Measurements from ENCODE around the gene VPS4A.

Gene VPS4A

DNA sequence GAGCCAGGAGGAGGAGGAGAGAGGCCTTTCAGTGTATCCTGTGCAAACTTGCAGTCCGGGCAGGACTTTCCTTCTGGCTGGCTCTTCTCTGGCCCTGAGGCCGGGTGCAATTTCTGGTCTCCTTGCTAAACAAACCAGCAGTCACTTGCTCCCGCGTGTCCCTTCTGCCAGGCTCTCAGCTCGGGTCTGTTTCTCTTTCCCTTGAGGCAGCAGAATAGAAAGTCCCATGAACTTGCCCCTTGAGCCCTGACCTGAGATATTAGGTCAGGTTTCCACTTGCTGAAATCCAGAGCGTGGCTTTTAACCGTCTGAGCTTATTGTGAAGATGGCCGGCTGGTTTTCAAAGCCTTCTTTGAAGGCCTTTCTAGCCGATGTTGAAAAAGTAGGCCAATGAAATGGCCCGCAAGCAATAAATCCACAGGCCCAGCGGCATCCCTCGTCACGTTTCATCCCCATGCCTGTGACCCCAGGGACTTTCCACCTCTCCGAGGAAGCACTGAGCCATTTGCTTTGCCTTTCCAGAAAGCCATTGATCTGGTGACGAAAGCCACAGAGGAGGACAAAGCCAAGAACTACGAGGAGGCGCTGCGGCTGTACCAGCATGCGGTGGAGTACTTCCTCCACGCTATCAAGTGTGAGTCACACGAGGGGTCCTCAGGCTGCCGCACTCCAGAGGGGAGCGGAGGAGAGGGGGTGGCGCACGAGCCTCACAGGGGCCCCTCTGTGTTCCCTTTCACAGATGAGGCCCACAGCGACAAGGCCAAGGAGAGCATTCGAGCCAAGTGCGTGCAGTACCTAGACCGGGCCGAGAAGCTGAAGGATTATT, 4.5 kb downstream of the VPS4A start:
- no peak for TF ChIP-seq TAF1 (IDR thresholded peaks at IDR 0.05; ENCODE audit: low read depth)
- no peak for TF ChIP-seq RAD21 (IDR thresholded peaks at IDR 0.05; ENCODE audit: low read depth)
- TF ChIP-seq, protein P1, sequence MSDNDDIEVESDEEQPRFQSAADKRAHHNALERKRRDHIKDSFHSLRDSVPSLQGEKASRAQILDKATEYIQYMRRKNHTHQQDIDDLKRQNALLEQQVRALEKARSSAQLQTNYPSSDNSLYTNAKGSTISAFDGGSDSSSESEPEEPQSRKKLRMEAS (IDR thresholded peaks at IDR 0.05) = no peak
- TF ChIP-seq YY1 (IDR thresholded peaks at IDR 0.05; ENCODE audit: low read depth) = no peak
- TF ChIP-seq CREB1 (IDR thresholded peaks at IDR 0.05; ENCODE audit: low read depth) = no peak

GRCh38 chr16:69316595-69317034, 5.5 kb downstream of the VPS4A start:
- TF ChIP-seq NFIC (IDR thresholded peaks at IDR 0.05) (no peak), CREB1 (IDR thresholded peaks at IDR 0.05; ENCODE audit: low read depth) (no peak), ZBTB7A (IDR thresholded peaks at IDR 0.05; ENCODE audit: low read depth) (no peak), TAF1 (IDR thresholded peaks at IDR 0.05; ENCODE audit: low read depth) (no peak), RAD21 (IDR thresholded peaks at IDR 0.05; ENCODE audit: low read depth) (no peak), EGR1 (IDR thresholded peaks at IDR 0.05) (no peak)
- TF ChIP-seq, protein P2, sequence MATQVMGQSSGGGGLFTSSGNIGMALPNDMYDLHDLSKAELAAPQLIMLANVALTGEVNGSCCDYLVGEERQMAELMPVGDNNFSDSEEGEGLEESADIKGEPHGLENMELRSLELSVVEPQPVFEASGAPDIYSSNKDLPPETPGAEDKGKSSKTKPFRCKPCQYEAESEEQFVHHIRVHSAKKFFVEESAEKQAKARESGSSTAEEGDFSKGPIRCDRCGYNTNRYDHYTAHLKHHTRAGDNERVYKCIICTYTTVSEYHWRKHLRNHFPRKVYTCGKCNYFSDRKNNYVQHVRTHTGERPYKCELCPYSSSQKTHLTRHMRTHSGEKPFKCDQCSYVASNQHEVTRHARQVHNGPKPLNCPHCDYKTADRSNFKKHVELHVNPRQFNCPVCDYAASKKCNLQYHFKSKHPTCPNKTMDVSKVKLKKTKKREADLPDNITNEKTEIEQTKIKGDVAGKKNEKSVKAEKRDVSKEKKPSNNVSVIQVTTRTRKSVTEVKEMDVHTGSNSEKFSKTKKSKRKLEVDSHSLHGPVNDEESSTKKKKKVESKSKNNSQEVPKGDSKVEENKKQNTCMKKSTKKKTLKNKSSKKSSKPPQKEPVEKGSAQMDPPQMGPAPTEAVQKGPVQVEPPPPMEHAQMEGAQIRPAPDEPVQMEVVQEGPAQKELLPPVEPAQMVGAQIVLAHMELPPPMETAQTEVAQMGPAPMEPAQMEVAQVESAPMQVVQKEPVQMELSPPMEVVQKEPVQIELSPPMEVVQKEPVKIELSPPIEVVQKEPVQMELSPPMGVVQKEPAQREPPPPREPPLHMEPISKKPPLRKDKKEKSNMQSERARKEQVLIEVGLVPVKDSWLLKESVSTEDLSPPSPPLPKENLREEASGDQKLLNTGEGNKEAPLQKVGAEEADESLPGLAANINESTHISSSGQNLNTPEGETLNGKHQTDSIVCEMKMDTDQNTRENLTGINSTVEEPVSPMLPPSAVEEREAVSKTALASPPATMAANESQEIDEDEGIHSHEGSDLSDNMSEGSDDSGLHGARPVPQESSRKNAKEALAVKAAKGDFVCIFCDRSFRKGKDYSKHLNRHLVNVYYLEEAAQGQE (IDR thresholded peaks at IDR 0.05; ENCODE audit: low read depth) = no peak

DNA sequence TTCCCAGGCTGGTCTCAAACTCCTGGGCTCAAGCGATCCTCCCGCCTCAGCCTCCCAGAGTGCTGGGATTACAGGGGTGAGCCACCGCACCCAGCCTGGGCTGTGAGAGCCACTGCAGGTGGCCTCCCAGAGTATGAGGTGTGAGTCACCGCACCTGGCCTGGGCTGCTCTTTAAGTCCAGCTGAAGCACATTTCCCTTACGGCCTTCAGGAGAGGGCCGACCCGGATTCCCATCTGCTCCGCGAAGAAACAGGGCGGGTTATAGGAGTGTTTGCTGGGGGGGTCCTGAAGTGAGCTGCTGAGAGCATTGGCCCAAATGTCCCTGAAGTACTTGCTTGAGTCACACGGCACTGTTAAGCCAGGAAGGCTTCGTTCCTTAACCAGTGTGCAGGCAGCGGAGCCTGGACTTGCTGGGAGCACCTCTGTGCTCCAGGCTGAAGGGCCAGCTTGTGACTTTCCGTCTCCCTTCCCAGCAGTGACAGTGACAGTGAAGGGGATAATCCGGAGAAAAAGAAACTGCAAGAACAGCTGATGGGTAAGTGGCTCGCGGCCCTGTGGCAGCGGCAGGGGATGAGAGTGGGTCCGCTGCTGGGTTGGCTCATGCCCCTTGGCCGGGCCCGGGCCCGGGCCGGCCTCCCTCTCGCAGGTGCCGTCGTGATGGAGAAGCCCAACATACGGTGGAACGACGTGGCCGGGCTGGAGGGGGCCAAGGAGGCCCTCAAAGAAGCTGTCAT, 7.2 kb downstream of the VPS4A start:
- TF ChIP-seq CREB1 (IDR thresholded peaks at IDR 0.05; ENCODE audit: low read depth) (no peak), NFIC (IDR thresholded peaks at IDR 0.05) (no peak), YY1 (IDR thresholded peaks at IDR 0.05; ENCODE audit: low read depth) (no peak), TCF12 (IDR thresholded peaks at IDR 0.05; ENCODE audit: low read depth) (no peak), TAF1 (IDR thresholded peaks at IDR 0.05; ENCODE audit: low read depth) (no peak), CEBPB (IDR thresholded peaks at IDR 0.05) (no peak), EP300 (IDR thresholded peaks at IDR 0.05; ENCODE audit: borderline replicate concordance) (no peak), TEAD4 (IDR thresholded peaks at IDR 0.05) (no peak), FOXM1 (IDR thresholded peaks at IDR 0.05; ENCODE audit: borderline replicate concordance, low read depth) (no peak), ZBTB7A (IDR thresholded peaks at IDR 0.05; ENCODE audit: low read depth) (no peak), RAD21 (IDR thresholded peaks at IDR 0.05; ENCODE audit: low read depth) (no peak), EGR1 (IDR thresholded peaks at IDR 0.05) (no peak)
- TF ChIP-seq, protein P2 (IDR thresholded peaks at IDR 0.05; ENCODE audit: low read depth) = no peak
- TF ChIP-seq, protein P3, sequence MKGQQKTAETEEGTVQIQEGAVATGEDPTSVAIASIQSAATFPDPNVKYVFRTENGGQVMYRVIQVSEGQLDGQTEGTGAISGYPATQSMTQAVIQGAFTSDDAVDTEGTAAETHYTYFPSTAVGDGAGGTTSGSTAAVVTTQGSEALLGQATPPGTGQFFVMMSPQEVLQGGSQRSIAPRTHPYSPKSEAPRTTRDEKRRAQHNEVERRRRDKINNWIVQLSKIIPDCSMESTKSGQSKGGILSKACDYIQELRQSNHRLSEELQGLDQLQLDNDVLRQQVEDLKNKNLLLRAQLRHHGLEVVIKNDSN (IDR thresholded peaks at IDR 0.05) = no peak
- TF ChIP-seq, protein P1 (IDR thresholded peaks at IDR 0.05) = no peak

DNA sequence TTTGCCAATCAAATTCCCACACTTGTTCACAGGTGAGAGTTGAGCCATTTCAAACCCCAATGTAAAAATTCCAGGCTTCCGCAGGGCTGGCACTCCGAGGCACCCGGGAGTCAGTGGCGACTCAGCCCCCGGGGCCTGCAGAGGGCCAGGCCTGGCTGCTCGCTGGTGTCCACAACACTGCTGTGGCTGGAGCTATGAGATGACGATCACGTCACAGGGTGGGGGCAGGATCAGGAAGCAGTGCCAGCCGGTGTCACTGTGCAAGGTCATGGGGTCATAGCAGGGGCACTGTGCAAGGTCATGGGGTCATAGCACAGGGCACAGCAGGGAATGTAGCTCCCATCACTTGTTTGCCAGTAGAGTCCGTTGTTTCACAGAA, 7.8 kb downstream of the VPS4A start:
- TF ChIP-seq YY1 (IDR thresholded peaks at IDR 0.05; ENCODE audit: low read depth) (no peak), FOXM1 (IDR thresholded peaks at IDR 0.05; ENCODE audit: borderline replicate concordance, low read depth) (no peak), EP300 (IDR thresholded peaks at IDR 0.05; ENCODE audit: borderline replicate concordance) (no peak), TCF12 (IDR thresholded peaks at IDR 0.05; ENCODE audit: low read depth) (no peak), EGR1 (IDR thresholded peaks at IDR 0.05) (no peak), RAD21 (IDR thresholded peaks at IDR 0.05; ENCODE audit: low read depth) (no peak), TAF1 (IDR thresholded peaks at IDR 0.05; ENCODE audit: low read depth) (no peak), NFIC (IDR thresholded peaks at IDR 0.05) (no peak), CREB1 (IDR thresholded peaks at IDR 0.05; ENCODE audit: low read depth) (no peak), ZBTB7A (IDR thresholded peaks at IDR 0.05; ENCODE audit: low read depth) (no peak)
- TF ChIP-seq, protein P3 (IDR thresholded peaks at IDR 0.05) = no peak
- TF ChIP-seq, protein P2 (IDR thresholded peaks at IDR 0.05; ENCODE audit: low read depth) = no peak
